Panc1 (cell line): ENCODE measurements around the gene EPB41L5. TPM values are rescaled to one million over a fixed set of nuclear protein-coding genes. Genes with fewer than 3 reads are reported as not detected.

Experiments used
- ATAC-seq: fragments of 200-7000 bp; cut with Tn5 transposase; 2 replicates; pipeline ENCODE4 v1.9.1; 2020; ENCODE audit warnings: mild to moderate bottlenecking, moderate library complexity
- BruUV-seq: library from RNA; stranded (reverse); fragments of 400-500 nt; replicated peaks from 2 replicates; lab custom pipeline; 2021; lab: Mats Ljungman, UMichigan
- CTCF ChIA-PET: fragments of 300-600 bp; sonication (Branson Sonifier 250); formaldehyde crosslinking; loops from one replicate; lab custom pipeline; 2022; ENCODE audit warnings: antibody characterized with exemption; lab: Charles Lee
- POLR2A ChIA-PET: fragments of 300-600 bp; sonication (Branson Sonifier 250); formaldehyde crosslinking; loops from one replicate; lab custom pipeline; 2022; ENCODE audit warnings: antibody characterized with exemption; lab: Charles Lee
- DNase-seq: peaks from one replicate; pipeline ENCODE4 v3.0.0-alpha.2; 2010; ENCODE audit warnings: low read depth, low spot score
- H3K27ac ChIP-seq: 2 replicates; pipeline ENCODE4 v1.5.1; 2011; ENCODE audit warnings: mild to moderate bottlenecking, low read length, inconsistent platforms
- H3K27me3 ChIP-seq: fragments of 200-500 bp; sonication (Bioruptor generic); 2 replicates; pipeline ENCODE4 v1.6.0; 2014; ENCODE audit warnings: low read length, inconsistent platforms; ENCODE audit not compliant: control insufficient read depth, insufficient read depth
- H3K36me3 ChIP-seq: fragments of 200-500 bp; sonication (Bioruptor generic); 2 replicates; pipeline ENCODE4 v1.5.1; 2014; ENCODE audit warnings: inconsistent platforms, mild to moderate bottlenecking, low read length, moderate library complexity; ENCODE audit not compliant: control insufficient read depth, insufficient read depth
- H3K4me1 ChIP-seq: 2 replicates; pipeline ENCODE4 v1.5.1; 2011; ENCODE audit warnings: inconsistent platforms, mild to moderate bottlenecking, low read length, moderate library complexity; ENCODE audit not compliant: control insufficient read depth, insufficient read depth
- H3K4me3 ChIP-seq, 2 experiments: 2 replicates each; pipeline ENCODE4 v1.5.1; 2011 to 2012; ENCODE audit warnings: low read depth in 2 of 2, low read length in 2 of 2, mild to moderate bottlenecking in 2 of 2, inconsistent platforms in 1 of 2, moderate library complexity in 1 of 2
- H3K9me3 ChIP-seq: fragments of 200-500 bp; sonication (Bioruptor generic); 2 replicates; pipeline ENCODE4 v1.5.1; 2014; ENCODE audit warnings: low read depth, mild to moderate bottlenecking, inconsistent platforms, low read length, moderate library complexity; ENCODE audit not compliant: control insufficient read depth, insufficient read depth
- POLR2AphosphoS5 ChIP-seq: IDR thresholded peaks from 2 replicates; pipeline ENCODE4 v1.6.1; 2012; ENCODE audit warnings: mild to moderate bottlenecking, low read depth, low read length, moderate library complexity
- SIN3A ChIP-seq: IDR thresholded peaks from 2 replicates; pipeline ENCODE4 v1.6.1; 2012; ENCODE audit warnings: low read depth, mild to moderate bottlenecking, low read length, moderate library complexity, borderline replicate concordance; ENCODE audit not compliant: insufficient read depth
- TCF7L2 ChIP-seq: IDR thresholded peaks from 2 replicates; pipeline ENCODE4 v1.6.1; 2011; ENCODE audit warnings: mild to moderate bottlenecking, low read depth, low read length, inconsistent platforms
- in situ Hi-C: cut with HindIII; loops from 2 replicates; pipeline ENCODE4 v1.10.0; 2016; ENCODE audit warnings: low sequenced_read_pairs, low pct_unique_long_range_greater_than_20kb
- intact Hi-C: fragments of 100-400 bp; cut with micrococcal nuclease; formaldehyde crosslinking; loops from one replicate; pipeline ENCODE4 v1.10.0; 2022; ENCODE audit not compliant: unreplicated experiment
- total RNA-seq: library from RNA; stranded (reverse); gene quantifications from one replicate; pipeline ENCODE4 v1.2.1, GENCODE V29; 2021; ENCODE audit not compliant: unreplicated experiment
- TF ChIP-seq, protein P1 (sequence below), 2 experiments: IDR thresholded peaks; 2 replicates each; pipeline ENCODE4 v1.6.1; 2011 to 2012; ENCODE audit warnings: low read depth in 2 of 2, control low read depth in 1 of 2, low read length in 1 of 2, mild to moderate bottlenecking in 1 of 2, moderate library complexity in 1 of 2; ENCODE audit not compliant: insufficient read depth in 1 of 2
- TF ChIP-seq, protein P2 (sequence below): fragments of 450-650 bp; IDR thresholded peaks from 2 replicates; pipeline ENCODE4 v1.5.1; 2017; ENCODE audit warnings: mild to moderate bottlenecking

The EPB41L5 gene
- total RNA-seq, 1 experiment from 2014 or later = 42.2 TPM

DNA sequence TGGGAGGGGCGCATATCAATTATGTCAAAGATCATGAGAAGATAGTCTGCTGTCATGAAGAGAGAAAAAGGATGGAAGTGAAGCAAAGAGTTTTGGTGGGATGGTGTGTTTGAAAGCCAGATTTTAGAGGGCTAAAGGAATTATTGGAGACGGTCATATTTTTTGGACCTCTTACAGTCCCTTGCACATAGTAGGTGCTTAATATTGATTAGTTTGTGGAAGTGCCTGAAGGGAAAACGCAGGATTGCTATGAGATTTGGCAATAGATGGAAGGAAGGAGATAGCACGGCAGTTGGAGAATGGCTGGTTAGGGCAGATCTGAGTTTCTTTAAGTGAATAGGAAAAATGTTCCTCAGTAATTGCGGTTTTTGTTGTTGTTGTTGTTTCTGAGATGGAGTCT, 15.9 kb downstream of the EPB41L5 start:
- BruUV-seq = no TSS peak
- in situ Hi-C loops = no loop called here
- intact Hi-C loops = no loop called here

DNA sequence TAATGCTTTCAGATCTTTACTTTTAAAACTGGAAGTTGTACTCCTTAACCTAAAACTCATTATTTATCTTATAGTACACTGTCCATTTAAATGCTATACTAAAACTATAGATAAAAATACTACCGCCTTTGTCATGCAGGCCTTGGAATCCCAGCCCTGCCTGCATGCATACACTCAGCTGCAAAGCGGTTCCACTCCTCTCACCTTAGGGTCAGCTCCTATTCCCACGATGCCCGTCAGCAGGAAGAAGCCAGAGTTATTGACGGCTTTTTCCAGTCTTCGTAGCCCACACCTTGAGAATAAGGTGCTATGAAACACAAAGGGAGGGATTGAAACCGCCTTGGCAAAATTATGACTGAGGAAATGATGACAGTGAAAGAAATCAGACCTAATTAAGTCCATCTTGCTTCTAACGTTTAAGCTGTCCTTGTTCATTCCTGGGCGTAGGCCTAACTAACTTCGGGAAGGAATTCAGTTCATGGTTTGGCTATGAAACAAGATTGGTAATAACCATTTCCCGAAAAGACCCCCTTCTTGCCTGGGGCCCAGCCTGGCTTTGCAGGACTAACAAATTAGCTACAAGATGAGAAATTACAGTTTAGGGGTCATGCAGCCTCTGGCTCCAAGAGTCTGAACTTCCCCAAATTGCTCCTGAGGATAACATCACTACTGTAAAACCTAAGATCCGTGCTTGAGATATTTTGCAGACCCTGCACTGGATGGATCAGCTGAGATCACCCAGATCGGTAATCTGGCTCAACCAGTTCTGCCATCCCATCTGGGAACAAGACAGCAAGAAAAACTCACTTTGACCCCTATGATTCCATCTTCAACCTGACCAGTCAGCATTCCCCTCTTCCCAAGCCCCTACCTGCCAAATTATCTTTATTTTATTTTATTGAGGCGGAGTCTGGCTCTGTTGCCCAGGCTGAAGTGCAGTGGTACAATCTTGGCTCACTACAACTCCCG, 17.1 kb downstream of the EPB41L5 start:
- ATAC-seq = no peak
- no peak overlapping the region for H3K4me3 ChIP-seq
- TF ChIP-seq, protein P1, sequence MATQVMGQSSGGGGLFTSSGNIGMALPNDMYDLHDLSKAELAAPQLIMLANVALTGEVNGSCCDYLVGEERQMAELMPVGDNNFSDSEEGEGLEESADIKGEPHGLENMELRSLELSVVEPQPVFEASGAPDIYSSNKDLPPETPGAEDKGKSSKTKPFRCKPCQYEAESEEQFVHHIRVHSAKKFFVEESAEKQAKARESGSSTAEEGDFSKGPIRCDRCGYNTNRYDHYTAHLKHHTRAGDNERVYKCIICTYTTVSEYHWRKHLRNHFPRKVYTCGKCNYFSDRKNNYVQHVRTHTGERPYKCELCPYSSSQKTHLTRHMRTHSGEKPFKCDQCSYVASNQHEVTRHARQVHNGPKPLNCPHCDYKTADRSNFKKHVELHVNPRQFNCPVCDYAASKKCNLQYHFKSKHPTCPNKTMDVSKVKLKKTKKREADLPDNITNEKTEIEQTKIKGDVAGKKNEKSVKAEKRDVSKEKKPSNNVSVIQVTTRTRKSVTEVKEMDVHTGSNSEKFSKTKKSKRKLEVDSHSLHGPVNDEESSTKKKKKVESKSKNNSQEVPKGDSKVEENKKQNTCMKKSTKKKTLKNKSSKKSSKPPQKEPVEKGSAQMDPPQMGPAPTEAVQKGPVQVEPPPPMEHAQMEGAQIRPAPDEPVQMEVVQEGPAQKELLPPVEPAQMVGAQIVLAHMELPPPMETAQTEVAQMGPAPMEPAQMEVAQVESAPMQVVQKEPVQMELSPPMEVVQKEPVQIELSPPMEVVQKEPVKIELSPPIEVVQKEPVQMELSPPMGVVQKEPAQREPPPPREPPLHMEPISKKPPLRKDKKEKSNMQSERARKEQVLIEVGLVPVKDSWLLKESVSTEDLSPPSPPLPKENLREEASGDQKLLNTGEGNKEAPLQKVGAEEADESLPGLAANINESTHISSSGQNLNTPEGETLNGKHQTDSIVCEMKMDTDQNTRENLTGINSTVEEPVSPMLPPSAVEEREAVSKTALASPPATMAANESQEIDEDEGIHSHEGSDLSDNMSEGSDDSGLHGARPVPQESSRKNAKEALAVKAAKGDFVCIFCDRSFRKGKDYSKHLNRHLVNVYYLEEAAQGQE (IDR thresholded peaks at IDR 0.05; ENCODE audit: insufficient read depth in 1 of 2, low read depth in 2 of 2, low read length in 1 of 2) = no peak
- no peak for TF ChIP-seq SIN3A
- TF ChIP-seq, protein P2, sequence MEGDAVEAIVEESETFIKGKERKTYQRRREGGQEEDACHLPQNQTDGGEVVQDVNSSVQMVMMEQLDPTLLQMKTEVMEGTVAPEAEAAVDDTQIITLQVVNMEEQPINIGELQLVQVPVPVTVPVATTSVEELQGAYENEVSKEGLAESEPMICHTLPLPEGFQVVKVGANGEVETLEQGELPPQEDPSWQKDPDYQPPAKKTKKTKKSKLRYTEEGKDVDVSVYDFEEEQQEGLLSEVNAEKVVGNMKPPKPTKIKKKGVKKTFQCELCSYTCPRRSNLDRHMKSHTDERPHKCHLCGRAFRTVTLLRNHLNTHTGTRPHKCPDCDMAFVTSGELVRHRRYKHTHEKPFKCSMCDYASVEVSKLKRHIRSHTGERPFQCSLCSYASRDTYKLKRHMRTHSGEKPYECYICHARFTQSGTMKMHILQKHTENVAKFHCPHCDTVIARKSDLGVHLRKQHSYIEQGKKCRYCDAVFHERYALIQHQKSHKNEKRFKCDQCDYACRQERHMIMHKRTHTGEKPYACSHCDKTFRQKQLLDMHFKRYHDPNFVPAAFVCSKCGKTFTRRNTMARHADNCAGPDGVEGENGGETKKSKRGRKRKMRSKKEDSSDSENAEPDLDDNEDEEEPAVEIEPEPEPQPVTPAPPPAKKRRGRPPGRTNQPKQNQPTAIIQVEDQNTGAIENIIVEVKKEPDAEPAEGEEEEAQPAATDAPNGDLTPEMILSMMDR = no peak
- TF ChIP-seq TCF7L2 = no peak
- no peak for TF ChIP-seq POLR2AphosphoS5
- ChIA-PET CTCF (no interaction called here), POLR2A (no interaction called here)
- H3K4me1 ChIP-seq = no peaks in the 10 kb centered on the region
- H3K27ac ChIP-seq = no peak overlapping the region
- in situ Hi-C loops = no loop called here
- no peak for DNase-seq
- no peaks in the 10 kb centered on the region for H3K36me3 ChIP-seq
- BruUV-seq = no TSS peak
- no peaks in the 10 kb centered on the region for H3K9me3 ChIP-seq
- H3K27me3 ChIP-seq = no peaks in the 10 kb centered on the region
- intact Hi-C loops = no loop called here

More for the DNA sequence above, 15.9 kb downstream of the EPB41L5 start:
- no peak for ATAC-seq
- H3K4me3 ChIP-seq = no peak overlapping the region
- POLR2A ChIA-PET = no interaction called here
- H3K27me3 ChIP-seq = no peaks in the 10 kb centered on the region
- no peak for DNase-seq
- H3K9me3 ChIP-seq = no peaks in the 10 kb centered on the region
- no peak overlapping the region for H3K27ac ChIP-seq
- no peaks in the 10 kb centered on the region for H3K36me3 ChIP-seq
- CTCF ChIA-PET = no interaction called here
- H3K4me1 ChIP-seq = no peaks in the 10 kb centered on the region
- TF ChIP-seq TCF7L2 (no peak), POLR2AphosphoS5 (no peak), SIN3A (no peak)
- TF ChIP-seq, protein P2 = no peak
- TF ChIP-seq, protein P1 (IDR thresholded peaks at IDR 0.05; ENCODE audit: insufficient read depth in 1 of 2, low read depth in 2 of 2, low read length in 1 of 2) = no peak
